MM.1S (cell line): Measurements from ENCODE around the gene PRKG1.

Experiments
- CTCF ChIP-seq: fragments of 300-600 bp; sonication (generic); IDR thresholded peaks from 2 replicates; pipeline ENCODE4 v1.5.1; 2016; ENCODE audit warnings: antibody characterized with exemption, low read length, mixed read lengths
- EZH2 ChIP-seq: fragments of 300-600 bp; sonication (generic); optimal IDR thresholded peaks from 2 replicates; pipeline ENCODE3; 2017; ENCODE audit warnings: low read depth, mild to moderate bottlenecking, antibody characterized with exemption, low read length, mixed read lengths
- EZH2phosphoT487 ChIP-seq: fragments of 300-600 bp; sonication (generic); IDR thresholded peaks from 2 replicates; pipeline ENCODE4 v1.6.1; 2018; ENCODE audit warnings: antibody characterized with exemption, low read length

GRCh38 chr10:51699475-51700227, 625.4 kb downstream of the PRKG1 start, which contains the start of gene CSTF2T:
- TF ChIP-seq CTCF (no peak), EZH2 (no peak), EZH2phosphoT487 (no peak)
